ENCODE data around the gene SH3PXD2B.

The SH3PXD2B gene

GRCh38 chr5:172442592-172442991 lies 11.7 kb downstream of the SH3PXD2B start:
- no peak for TF ChIP-seq REST (IDR thresholded peaks at IDR 0.05; ENCODE audit: insufficient read depth in 1 of 2, low read depth in 2 of 2, low read length in 2 of 2)
- no peak for TF ChIP-seq POLR2AphosphoS5 (IDR thresholded peaks at IDR 0.05; ENCODE audit: low read depth, low read length)
- no peak for TF ChIP-seq TAF1 (IDR thresholded peaks at IDR 0.05; ENCODE audit: borderline replicate concordance, insufficient read depth, low read length)
- TF ChIP-seq FOXP2 (optimal IDR thresholded peaks at IDR 0.05; ENCODE audit: borderline replicate concordance, extremely low read depth, extremely low read length, insufficient read depth): no peak
- TF ChIP-seq SIN3A (IDR thresholded peaks at IDR 0.05; ENCODE audit: borderline replicate concordance, insufficient read depth, low read length): no peak

GRCh38 chr5:172441262-172441751 lies 13.0 kb downstream of the SH3PXD2B start:
- no peak for TF ChIP-seq REST (IDR thresholded peaks at IDR 0.05; ENCODE audit: insufficient read depth in 1 of 2, low read depth in 2 of 2, low read length in 2 of 2)
- TF ChIP-seq FOXP2 (optimal IDR thresholded peaks at IDR 0.05; ENCODE audit: borderline replicate concordance, extremely low read depth, extremely low read length, insufficient read depth): no peak
- TF ChIP-seq POLR2AphosphoS5 (IDR thresholded peaks at IDR 0.05; ENCODE audit: low read depth, low read length): no peak
- no peak for TF ChIP-seq SIN3A (IDR thresholded peaks at IDR 0.05; ENCODE audit: borderline replicate concordance, insufficient read depth, low read length)
- TF ChIP-seq TAF1 (IDR thresholded peaks at IDR 0.05; ENCODE audit: borderline replicate concordance, insufficient read depth, low read length): no peak

- TF ChIP-seq FOXP2 (optimal IDR thresholded peaks at IDR 0.05; ENCODE audit: borderline replicate concordance, extremely low read depth, extremely low read length, insufficient read depth) (no peak), REST (IDR thresholded peaks at IDR 0.05; ENCODE audit: insufficient read depth in 1 of 2, low read depth in 2 of 2, low read length in 2 of 2) (no peak), TAF1 (IDR thresholded peaks at IDR 0.05; ENCODE audit: borderline replicate concordance, insufficient read depth, low read length) (no peak), POLR2AphosphoS5 (IDR thresholded peaks at IDR 0.05; ENCODE audit: low read depth, low read length) (no peak), SIN3A (IDR thresholded peaks at IDR 0.05; ENCODE audit: borderline replicate concordance, insufficient read depth, low read length) (no peak)
Measured at GRCh38 chr5:172440486-172440885, 13.8 kb downstream of the SH3PXD2B start.

GRCh38 chr5:172439785-172440477 lies 14.4 kb downstream of the SH3PXD2B start:
- TF ChIP-seq TAF1 (IDR thresholded peaks at IDR 0.05; ENCODE audit: borderline replicate concordance, insufficient read depth, low read length): no peak
- no peak for TF ChIP-seq FOXP2 (optimal IDR thresholded peaks at IDR 0.05; ENCODE audit: borderline replicate concordance, extremely low read depth, extremely low read length, insufficient read depth)
- TF ChIP-seq SIN3A (IDR thresholded peaks at IDR 0.05; ENCODE audit: borderline replicate concordance, insufficient read depth, low read length): no peak
- no peak for TF ChIP-seq POLR2AphosphoS5 (IDR thresholded peaks at IDR 0.05; ENCODE audit: low read depth, low read length)
- no peak for TF ChIP-seq REST (IDR thresholded peaks at IDR 0.05; ENCODE audit: insufficient read depth in 1 of 2, low read depth in 2 of 2, low read length in 2 of 2)

Data from PFSK-1 (cell line).